OCI-LY7 (cell line): Measurements from ENCODE around the gene PTCH1. TPM values are rescaled to one million over a fixed set of nuclear protein-coding genes. Genes with fewer than 3 reads are reported as not detected.

Source experiments
- BruUV-seq: library from RNA; stranded (reverse); fragments of 400-500 nt; replicated peaks from 2 replicates; lab custom pipeline; 2021; lab: Mats Ljungman, UMichigan
- CTCF ChIA-PET: fragments of 300-600 bp; sonication (Branson Sonifier 250); formaldehyde crosslinking; loops from one replicate; lab custom pipeline; 2022; ENCODE audit warnings: antibody characterized with exemption; ENCODE audit not compliant: unreplicated experiment; lab: Charles Lee
- POLR2A ChIA-PET: fragments of 300-600 bp; sonication (Branson Sonifier 250); formaldehyde crosslinking; loops from one replicate; lab custom pipeline; 2022; ENCODE audit warnings: antibody characterized with exemption; lab: Charles Lee
- DNase-seq: peaks from one replicate; pipeline ENCODE4 v3.0.0-alpha.2; 2015; ENCODE audit warnings: low spot score
- H2AFZ ChIP-seq: fragments of 200-600 bp; sonication (generic), shearing (Covaris generic); 2 replicates; pipeline ENCODE4 v1.6.1; 2014; ENCODE audit warnings: mild to moderate bottlenecking, antibody characterized with exemption, low read length, moderate library complexity
- H3K27ac ChIP-seq: fragments of 200-600 bp; sonication (generic); 2 replicates; pipeline ENCODE4 v1.5.1; 2014; ENCODE audit warnings: mixed run types, low read depth, mild to moderate bottlenecking, moderate library complexity, low read length, inconsistent platforms; ENCODE audit not compliant: poor library complexity, severe bottlenecking
- H3K36me3 ChIP-seq: fragments of 200-600 bp; sonication (generic); 2 replicates; pipeline ENCODE4 v1.6.1; 2014; ENCODE audit warnings: mild to moderate bottlenecking, antibody characterized with exemption, low read length, moderate library complexity, mixed read lengths; ENCODE audit not compliant: insufficient read depth
- H3K4me1 ChIP-seq: fragments of 200-600 bp; sonication (generic); 2 replicates; pipeline ENCODE4 v1.5.1; 2014; ENCODE audit warnings: mild to moderate bottlenecking, low read length; ENCODE audit not compliant: insufficient read depth, poor library complexity, severe bottlenecking
- H3K4me2 ChIP-seq: fragments of 200-600 bp; sonication (generic); 2 replicates; pipeline ENCODE4 v1.6.1; 2014; ENCODE audit warnings: mild to moderate bottlenecking, low read length
- H3K4me3 ChIP-seq: fragments of 200-600 bp; sonication (generic); 2 replicates; pipeline ENCODE4 v1.5.1; 2014; ENCODE audit warnings: mild to moderate bottlenecking, low read depth, low read length; ENCODE audit not compliant: poor library complexity, severe bottlenecking
- H3K79me2 ChIP-seq: fragments of 200-600 bp; sonication (generic); 2 replicates; pipeline ENCODE4 v1.6.1; 2016; ENCODE audit warnings: low read depth, mild to moderate bottlenecking, low read length, moderate library complexity, mixed read lengths; ENCODE audit not compliant: insufficient read depth
- H3K9me2 ChIP-seq: fragments of 200-600 bp; sonication (generic); 2 replicates; pipeline ENCODE4 v1.6.1; 2016; ENCODE audit warnings: mild to moderate bottlenecking, low read length, mixed read lengths; ENCODE audit not compliant: insufficient read depth
- H3K9me3 ChIP-seq: fragments of 200-600 bp; sonication (generic); 2 replicates; pipeline ENCODE4 v1.6.1; 2014; ENCODE audit warnings: mild to moderate bottlenecking, mixed run types, low read length, mixed read lengths
- H4K20me1 ChIP-seq: fragments of 200-600 bp; sonication (generic); 2 replicates; pipeline ENCODE4 v1.6.1; 2014; ENCODE audit warnings: mild to moderate bottlenecking, antibody characterized with exemption, low read length, moderate library complexity, mixed read lengths; ENCODE audit not compliant: insufficient read depth
- CTCF ChIP-seq: fragments of 200-600 bp; sonication (generic); conservative IDR thresholded peaks from 2 replicates; pipeline ENCODE4 v1.5.1; 2014; ENCODE audit warnings: mild to moderate bottlenecking, antibody characterized with exemption, low read length, moderate library complexity, mixed read lengths
- EZH2phosphoT487 ChIP-seq: fragments of 200-600 bp; sonication (generic); IDR thresholded peaks from 2 replicates; pipeline ENCODE4 v1.6.1; 2018; ENCODE audit warnings: low read depth, borderline replicate concordance, mild to moderate bottlenecking, mixed run types, antibody characterized with exemption, low read length, moderate library complexity, mixed read lengths
- intact Hi-C: fragments of 100-400 bp; cut with micrococcal nuclease; formaldehyde crosslinking; loops from one replicate; pipeline ENCODE4 v1.10.0; 2022; ENCODE audit not compliant: unreplicated experiment
- total RNA-seq, 2 experiments: library from RNA; depleted of rRNA in 1 of 2; stranded (reverse); fragments of >200 nt in 1 of 2; shearing (Covaris generic) in 1 of 2; gene quantifications; 2 replicates each; pipeline ENCODE4 v1.2.3, GENCODE V29; 2014 to 2022

PTCH1 gene
- total RNA-seq, 2 experiments from 2014 or later: 13.1 to 36.1 TPM

GRCh38 chr9:95483431-95483830, 33.3 kb downstream of the PTCH1 start:
- intact Hi-C loops: no loop called here
- DNase-seq: no peak
- Histone ChIP-seq H4K20me1 (no peaks in the 10 kb centered on the region), H3K36me3 (peaks cover 66% of the 10 kb centered on the region), H3K9me2 (no peaks in the 10 kb centered on the region), H3K27ac (no peak overlapping the region), H3K4me3 (no peak overlapping the region), H3K4me2 (no peak overlapping the region), H3K79me2 (peaks cover 5% of the 10 kb centered on the region; the same call in 1 of the 2 replicates), H2AFZ (no peak overlapping the region), H3K4me1 (no peaks in the 10 kb centered on the region), H3K9me3 (no peaks in the 10 kb centered on the region)
- ChIA-PET POLR2A (interaction anchor here (0.6 to 1.5 kb wide), 2 partner anchors 10 to 24 kb away, joined by 3 read pairs; no protein-coding TSS in a partner anchor), CTCF (no interaction called here)
- no peak for TF ChIP-seq EZH2phosphoT487
- no peak for TF ChIP-seq CTCF
- BruUV-seq: no TSS peak

DNA sequence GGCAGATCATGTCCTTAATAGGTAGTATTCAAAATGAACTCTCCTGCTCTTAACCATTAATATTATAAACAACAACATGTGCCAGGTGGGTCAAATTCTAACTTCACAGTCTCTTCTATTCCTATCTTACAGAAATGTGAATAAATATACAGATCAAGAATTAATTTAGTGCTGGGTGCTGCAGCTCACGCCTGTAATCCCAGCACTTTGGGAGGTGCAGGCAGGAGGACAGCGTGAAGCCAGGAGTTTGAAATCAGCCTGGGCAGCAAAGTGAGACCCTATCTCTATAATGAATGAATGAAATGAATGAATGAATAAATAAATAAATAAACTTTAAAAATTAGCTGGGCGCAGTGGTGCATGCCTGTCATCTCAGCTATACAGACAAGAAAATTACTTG, 34.1 kb downstream of the PTCH1 start:
- H3K36me3 ChIP-seq: peaks cover 74% of the 10 kb centered on the region
- ChIA-PET CTCF (no interaction called here), POLR2A (interaction anchor here (1.0 to 1.5 kb wide), 3 partner anchors 9 to 20 kb away, joined by 3 read pairs; no protein-coding TSS in a partner anchor)
- no peak overlapping the region for H3K4me2 ChIP-seq
- no peak overlapping the region for H3K4me3 ChIP-seq
- no peak for TF ChIP-seq EZH2phosphoT487
- no peak for TF ChIP-seq CTCF
- no peaks in the 10 kb centered on the region for H4K20me1 ChIP-seq
- intact Hi-C loops: no loop called here
- no TSS peak for BruUV-seq
- H3K79me2 ChIP-seq: peaks cover 3% of the 10 kb centered on the region; the same call in 1 of the 2 replicates
- no peaks in the 10 kb centered on the region for H3K4me1 ChIP-seq
- H2AFZ ChIP-seq: no peak overlapping the region
- no peak for DNase-seq
- no peaks in the 10 kb centered on the region for H3K9me2 ChIP-seq
- no peaks in the 10 kb centered on the region for H3K9me3 ChIP-seq
- no peak overlapping the region for H3K27ac ChIP-seq

DNA sequence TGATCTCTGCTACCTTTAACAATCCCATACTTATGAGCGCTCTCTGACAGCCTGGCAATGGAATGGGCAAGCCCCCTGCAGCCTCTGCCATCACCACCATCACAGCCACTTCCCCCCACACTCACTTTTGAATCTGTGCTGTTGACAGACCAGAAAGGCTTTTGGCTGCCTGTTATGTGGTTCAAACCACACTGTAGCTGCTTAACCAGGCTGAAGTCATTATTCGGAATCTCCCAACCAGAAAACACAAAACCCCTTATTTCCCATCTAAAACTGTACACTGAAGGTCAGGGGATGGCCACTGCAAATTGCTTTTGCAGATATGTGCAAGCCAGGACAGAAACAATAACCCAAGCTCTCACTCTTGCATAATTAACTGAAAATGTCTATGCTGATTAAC, 35.8 kb downstream of the PTCH1 start:
- CTCF ChIA-PET: no interaction called here

More for the DNA sequence above, 35.8 kb downstream of the PTCH1 start:
- H3K9me2 ChIP-seq: no peaks in the 10 kb centered on the region
- H3K9me3 ChIP-seq: no peaks in the 10 kb centered on the region
- POLR2A ChIA-PET: no interaction called here
- no TSS peak for BruUV-seq
- no peak for DNase-seq
- no peak overlapping the region for H2AFZ ChIP-seq
- no peaks in the 10 kb centered on the region for H3K79me2 ChIP-seq
- intact Hi-C loops: no loop called here
- H3K36me3 ChIP-seq: peaks cover 90% of the 10 kb centered on the region
- no peaks in the 10 kb centered on the region for H4K20me1 ChIP-seq
- H3K27ac ChIP-seq: no peak overlapping the region
- no peak overlapping the region for H3K4me3 ChIP-seq
- H3K4me1 ChIP-seq: no peaks in the 10 kb centered on the region
- H3K4me2 ChIP-seq: no peak overlapping the region
- TF ChIP-seq CTCF (no peak), EZH2phosphoT487 (no peak)
